IMR-90 (cell line): ENCODE results near the gene KCNIP1. TPM values are rescaled to one million over a fixed set of nuclear protein-coding genes. Genes with fewer than 3 reads are reported as not detected.

Experiments
- ATAC-seq: fragments of 200-7000 bp; cut with Tn5 transposase; 2 replicates; pipeline ENCODE4 v1.9.1; 2020; ENCODE audit warnings: low read depth, mild to moderate bottlenecking, moderate library complexity
- BruUV-seq: library from RNA; stranded (reverse); fragments of 400-500 nt; replicated peaks from 2 replicates; lab custom pipeline; 2021; lab: Mats Ljungman, UMichigan
- CTCF ChIA-PET: fragments of 300-600 bp; formaldehyde crosslinking; extraction: SDS; loops from one replicate; lab custom pipeline; 2021; ENCODE audit warnings: antibody characterized with exemption; lab: Yijun Ruan, JAX
- POLR2A ChIA-PET: fragments of 300-600 bp; sonication (Branson Sonifier 250); formaldehyde crosslinking; loops from one replicate; lab custom pipeline; 2022; ENCODE audit warnings: antibody characterized with exemption; ENCODE audit not compliant: unreplicated experiment; lab: Charles Lee
- DNase-seq: peaks from one replicate; pipeline ENCODE4 v3.0.0; 2013
- H2AFZ ChIP-seq: replicated peaks from 2 replicates; pipeline ENCODE3; 2013; ENCODE audit warnings: low read length, mild to moderate bottlenecking; ENCODE audit not compliant: poor library complexity
- H2AK5ac ChIP-seq: 2 replicates; pipeline ENCODE4 v1.6.1; 2013; ENCODE audit warnings: low read depth, low read length, inconsistent platforms
- H2AK9ac ChIP-seq: replicated peaks from 2 replicates; pipeline ENCODE3; 2013; ENCODE audit warnings: mild to moderate bottlenecking, low read depth, low read length, moderate library complexity; ENCODE audit not compliant: poor library complexity
- H2BK120ac ChIP-seq: 2 replicates; pipeline ENCODE4 v1.6.1; 2013; ENCODE audit warnings: low read depth, low read length, inconsistent platforms
- H2BK15ac ChIP-seq: 3 replicates; pipeline ENCODE4 v1.6.1; 2013; ENCODE audit warnings: low read depth, low read length, inconsistent platforms
- H2BK20ac ChIP-seq: 2 replicates; pipeline ENCODE4 v1.6.1; 2013; ENCODE audit warnings: low read depth, mild to moderate bottlenecking, inconsistent platforms, low read length, moderate library complexity
- H2BK5ac ChIP-seq: 2 replicates; pipeline ENCODE4 v1.6.1; 2013; ENCODE audit warnings: mild to moderate bottlenecking, low read depth, low read length, inconsistent platforms; ENCODE audit not compliant: poor library complexity, severe bottlenecking
- H3K14ac ChIP-seq: replicated peaks from 2 replicates; pipeline ENCODE4 v1.6.1; 2013; ENCODE audit warnings: low read depth, low read length, inconsistent platforms
- H3K18ac ChIP-seq: 2 replicates; pipeline ENCODE4 v1.6.1; 2013; ENCODE audit warnings: low read depth, low read length, control low read depth
- H3K23ac ChIP-seq: 2 replicates; pipeline ENCODE4 v1.6.1; 2013; ENCODE audit warnings: low read depth, low read length, inconsistent platforms
- H3K27ac ChIP-seq: 2 replicates; pipeline ENCODE4 v1.5.1; 2013; ENCODE audit warnings: mild to moderate bottlenecking, control low read depth, low read length; ENCODE audit not compliant: insufficient read depth
- H3K27me3 ChIP-seq: 2 replicates; pipeline ENCODE4 v1.6.1; 2013; ENCODE audit warnings: low read length; ENCODE audit not compliant: control insufficient read depth, insufficient read depth
- H3K36me3 ChIP-seq: 2 replicates; pipeline ENCODE4 v1.6.1; 2013; ENCODE audit warnings: low read length, mixed read lengths; ENCODE audit not compliant: control insufficient read depth, insufficient read depth
- H3K4ac ChIP-seq: 2 replicates; pipeline ENCODE4 v1.6.1; 2013; ENCODE audit warnings: low read depth, low read length, inconsistent platforms
- H3K4me1 ChIP-seq: 2 replicates; pipeline ENCODE4 v1.6.1; 2013; ENCODE audit warnings: low read length, mixed read lengths; ENCODE audit not compliant: control insufficient read depth, insufficient read depth
- H3K4me2 ChIP-seq: 2 replicates; pipeline ENCODE4 v1.6.1; 2013; ENCODE audit warnings: low read depth, mild to moderate bottlenecking, control low read depth, low read length, moderate library complexity
- H3K4me3 ChIP-seq: 2 replicates; pipeline ENCODE4 v1.5.1; 2013; ENCODE audit warnings: low read depth, mild to moderate bottlenecking, control low read depth, low read length, moderate library complexity; ENCODE audit not compliant: insufficient read depth
- H3K56ac ChIP-seq: 2 replicates; pipeline ENCODE4 v1.6.1; 2013; ENCODE audit warnings: low read length, inconsistent platforms; ENCODE audit not compliant: insufficient read depth; ENCODE audit errors: extremely low read depth
- H3K79me1 ChIP-seq, 2 experiments: 2 replicates each; pipeline ENCODE4 v1.6.1; 2013; ENCODE audit warnings: low read length in 2 of 2, inconsistent platforms in 1 of 2, low read depth in 1 of 2
- H3K9ac ChIP-seq: 2 replicates; pipeline ENCODE4 v1.6.1; 2013; ENCODE audit warnings: low read depth, low read length, control low read depth
- H3K9me1 ChIP-seq: 2 replicates; pipeline ENCODE4 v1.6.1; 2013; ENCODE audit warnings: low read length, inconsistent platforms; ENCODE audit not compliant: insufficient read depth
- H3K9me3 ChIP-seq: 2 replicates; pipeline ENCODE4 v1.6.1; 2013; ENCODE audit warnings: low read length; ENCODE audit not compliant: control insufficient read depth, insufficient read depth
- H4K20me1 ChIP-seq: 2 replicates; pipeline ENCODE4 v1.6.1; 2013; ENCODE audit warnings: low read length, inconsistent platforms; ENCODE audit not compliant: insufficient read depth
- H4K5ac ChIP-seq: 2 replicates; pipeline ENCODE4 v1.6.1; 2013; ENCODE audit warnings: mild to moderate bottlenecking, low read depth, low read length, control low read depth
- H4K8ac ChIP-seq, 2 experiments: 2 replicates each; pipeline ENCODE4 v1.6.1; 2013; ENCODE audit warnings: low read depth in 2 of 2, low read length in 2 of 2, control low read depth in 1 of 2, inconsistent platforms in 1 of 2
- H4K91ac ChIP-seq: 2 replicates; pipeline ENCODE4 v1.6.1; 2013; ENCODE audit warnings: low read depth, low read length, inconsistent platforms; ENCODE audit not compliant: insufficient read depth
- CEBPB ChIP-seq: IDR thresholded peaks from 2 replicates; pipeline ENCODE4 v1.6.1; 2012; ENCODE audit warnings: low read depth, low read length, improper control_type of control experiment
- FOS ChIP-seq: fragments of 150-350 bp; IDR thresholded peaks from 2 replicates; pipeline ENCODE4 v1.6.1; 2016; ENCODE audit warnings: low read depth, low read length
- MAFK ChIP-seq: IDR thresholded peaks from 2 replicates; pipeline ENCODE4 v1.6.1; 2012; ENCODE audit warnings: low read depth, low read length, improper control_type of control experiment
- MAZ ChIP-seq: IDR thresholded peaks from 2 replicates; pipeline ENCODE4 v1.6.1; 2012; ENCODE audit warnings: low read depth, mild to moderate bottlenecking, low read length, improper control_type of control experiment, moderate library complexity, borderline replicate concordance
- MXI1 ChIP-seq: IDR thresholded peaks from 2 replicates; pipeline ENCODE4 v1.6.1; 2012; ENCODE audit warnings: low read depth, mild to moderate bottlenecking, low read length, moderate library complexity, borderline replicate concordance
- NFE2L2 ChIP-seq: fragments of 150-350 bp; IDR thresholded peaks from 2 replicates; pipeline ENCODE4 v1.6.1; 2016; ENCODE audit warnings: low read depth, mild to moderate bottlenecking, low read length
- POLR2A ChIP-seq: IDR thresholded peaks from 2 replicates; pipeline ENCODE4 v1.6.1; 2012; ENCODE audit warnings: mild to moderate bottlenecking, low read depth, low read length
- RAD21 ChIP-seq: IDR thresholded peaks from 2 replicates; pipeline ENCODE4 v1.6.1; 2012; ENCODE audit warnings: low read length, improper control_type of control experiment
- RCOR1 ChIP-seq: IDR thresholded peaks from 2 replicates; pipeline ENCODE4 v1.6.1; 2012; ENCODE audit warnings: mild to moderate bottlenecking, low read length, improper control_type of control experiment; ENCODE audit not compliant: insufficient replicate concordance
- RFX5 ChIP-seq: IDR thresholded peaks from 2 replicates; pipeline ENCODE4 v1.8.0; 2012; ENCODE audit warnings: low read depth, mild to moderate bottlenecking, low read length, moderate library complexity
- SMC3 ChIP-seq: fragments of 150-350 bp; IDR thresholded peaks from 2 replicates; pipeline ENCODE4 v1.6.1; 2016; ENCODE audit warnings: low read depth, mild to moderate bottlenecking, antibody characterized with exemption, low read length, moderate library complexity
- WGBS, 2 experiments: methylation state at CpG; one replicate each; pipeline versions ENCODE4 v1.1.5 to v1.1.7; 2013; ENCODE audit warnings: missing lambda C conversion rate in 2 of 2; ENCODE audit not compliant: insufficient read length in 1 of 2; ENCODE audit errors: extremely low coverage in 2 of 2; 5-methylcytosine and 5-hydroxymethylcytosine counted together
- dilution Hi-C: fragments of 300-500 bp; cut with HindIII; formaldehyde crosslinking; loops from one replicate; pipeline ENCODE4 v1.14.3; 2018; ENCODE audit warnings: low sequenced_read_pairs; ENCODE audit not compliant: unreplicated experiment
- in situ Hi-C: fragments of 300-500 bp; cut with MboI; formaldehyde crosslinking; loops from 3 replicates; pipeline ENCODE4 v1.14.3; 2019; ENCODE audit warnings: low sequenced_read_pairs, inconsistent platforms, mixed read lengths
- intact Hi-C: fragments of 100-400 bp; cut with micrococcal nuclease; formaldehyde crosslinking; loops from 2 replicates; pipeline ENCODE4 v1.10.0; 2022
- polyA plus RNA-seq, 3 experiments: library from polyadenylated mRNA; depleted of rRNA; stranded (reverse); fragments of >200 nt; gene quantifications; 2 replicates each; pipeline ENCODE4 v1.2.3, GENCODE V29; 2012; ENCODE audit warnings: low replicate concordance in 1 of 3
- total RNA-seq: library from RNA; depleted of rRNA; stranded (reverse); fragments of >200 nt; gene quantifications from 2 replicates; pipeline ENCODE4 v1.2.3, GENCODE V29; 2012
- TF ChIP-seq, protein P1 (sequence below): fragments of 150-350 bp; IDR thresholded peaks from 2 replicates; pipeline ENCODE4 v1.6.1; 2016; ENCODE audit warnings: low read depth, mild to moderate bottlenecking, low read length, moderate library complexity, borderline replicate concordance
- TF ChIP-seq, protein P2 (sequence below): conservative IDR thresholded peaks from 2 replicates; pipeline ENCODE4 v1.5.1; 2012; ENCODE audit warnings: mild to moderate bottlenecking, low read depth, low read length, improper control_type of control experiment

KCNIP1 gene
- total and polyA plus RNA-seq, 2 of the 4 experiments (the other 2 are of a cell fraction), result not detected

DNA sequence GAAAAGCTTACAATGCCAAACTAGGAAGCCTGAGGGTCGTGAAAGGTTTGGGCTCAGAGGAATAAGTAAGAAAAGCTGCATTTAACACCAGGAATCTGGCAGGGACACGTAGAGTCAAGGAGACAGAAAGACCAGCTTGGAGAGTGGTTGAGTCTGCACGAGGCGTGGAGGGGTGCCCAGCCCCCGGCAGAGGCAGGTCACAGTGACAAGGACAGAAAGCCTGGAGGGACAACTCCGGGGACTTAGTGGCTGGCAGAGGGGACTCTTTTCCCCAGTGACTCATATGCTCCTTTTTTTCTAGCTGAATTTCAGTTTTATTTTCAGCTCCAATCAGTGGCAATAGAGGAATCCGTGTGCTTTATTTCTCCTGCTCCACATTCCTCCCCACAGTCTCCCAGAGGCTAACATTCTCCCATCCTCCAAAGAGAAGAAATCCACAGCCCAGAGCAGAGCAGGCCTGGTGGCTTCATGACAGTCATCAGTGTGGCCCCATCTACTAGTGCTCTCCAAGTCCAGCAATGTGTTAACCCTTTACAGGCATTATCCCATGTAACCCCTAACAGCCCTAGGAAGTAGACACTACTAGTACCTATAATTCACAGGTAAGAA is 80.7 kb downstream of the KCNIP1 start:
- ChIA-PET POLR2A (no interaction called here), CTCF (interaction anchor here (0.8 kb wide), 1 partner anchor 9 kb away, joined by 3 read pairs; no protein-coding TSS in a partner anchor)
- Histone ChIP-seq H3K18ac (no peak overlapping the region), H2BK15ac (no peak overlapping the region), H2AFZ (no peak overlapping the region), H2BK20ac (no peak overlapping the region), H4K8ac (no peak overlapping the region), H4K91ac (no peak overlapping the region), H3K14ac (no peak overlapping the region), H3K27me3 (no peaks in the 10 kb centered on the region), H3K56ac (no peak overlapping the region), H3K4me1 (no peaks in the 10 kb centered on the region), H2AK5ac (no peak overlapping the region), H3K9me3 (no peaks in the 10 kb centered on the region), H3K4me3 (no peak overlapping the region), H2AK9ac (no peak overlapping the region), H3K4ac (no peak overlapping the region), H3K9me1 (no peaks in the 10 kb centered on the region), H3K36me3 (no peaks in the 10 kb centered on the region), H2BK120ac (no peak overlapping the region), H3K23ac (no peak overlapping the region), H4K5ac (no peak overlapping the region), H3K27ac (no peak overlapping the region), H3K9ac (no peak overlapping the region), H3K79me1 (no peaks in the 10 kb centered on the region), H2BK5ac (no peak overlapping the region), H3K4me2 (no peak overlapping the region), H4K20me1 (no peaks in the 10 kb centered on the region)
- dilution Hi-C loops (no loop called here), in situ Hi-C loops (no loop called here), intact Hi-C loops (no loop called here)
- no peak for DNase-seq
- TF ChIP-seq RFX5 (no peak), RAD21 (no peak), NFE2L2 (no peak), CEBPB (no peak), POLR2A (no peak), MXI1 (no peak), SMC3 (no peak), RCOR1 (no peak), MAZ (no peak), MAFK (no peak), FOS (no peak)
- TF ChIP-seq, protein P1, sequence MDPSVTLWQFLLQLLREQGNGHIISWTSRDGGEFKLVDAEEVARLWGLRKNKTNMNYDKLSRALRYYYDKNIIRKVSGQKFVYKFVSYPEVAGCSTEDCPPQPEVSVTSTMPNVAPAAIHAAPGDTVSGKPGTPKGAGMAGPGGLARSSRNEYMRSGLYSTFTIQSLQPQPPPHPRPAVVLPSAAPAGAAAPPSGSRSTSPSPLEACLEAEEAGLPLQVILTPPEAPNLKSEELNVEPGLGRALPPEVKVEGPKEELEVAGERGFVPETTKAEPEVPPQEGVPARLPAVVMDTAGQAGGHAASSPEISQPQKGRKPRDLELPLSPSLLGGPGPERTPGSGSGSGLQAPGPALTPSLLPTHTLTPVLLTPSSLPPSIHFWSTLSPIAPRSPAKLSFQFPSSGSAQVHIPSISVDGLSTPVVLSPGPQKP, result no peak
- TF ChIP-seq, protein P2, sequence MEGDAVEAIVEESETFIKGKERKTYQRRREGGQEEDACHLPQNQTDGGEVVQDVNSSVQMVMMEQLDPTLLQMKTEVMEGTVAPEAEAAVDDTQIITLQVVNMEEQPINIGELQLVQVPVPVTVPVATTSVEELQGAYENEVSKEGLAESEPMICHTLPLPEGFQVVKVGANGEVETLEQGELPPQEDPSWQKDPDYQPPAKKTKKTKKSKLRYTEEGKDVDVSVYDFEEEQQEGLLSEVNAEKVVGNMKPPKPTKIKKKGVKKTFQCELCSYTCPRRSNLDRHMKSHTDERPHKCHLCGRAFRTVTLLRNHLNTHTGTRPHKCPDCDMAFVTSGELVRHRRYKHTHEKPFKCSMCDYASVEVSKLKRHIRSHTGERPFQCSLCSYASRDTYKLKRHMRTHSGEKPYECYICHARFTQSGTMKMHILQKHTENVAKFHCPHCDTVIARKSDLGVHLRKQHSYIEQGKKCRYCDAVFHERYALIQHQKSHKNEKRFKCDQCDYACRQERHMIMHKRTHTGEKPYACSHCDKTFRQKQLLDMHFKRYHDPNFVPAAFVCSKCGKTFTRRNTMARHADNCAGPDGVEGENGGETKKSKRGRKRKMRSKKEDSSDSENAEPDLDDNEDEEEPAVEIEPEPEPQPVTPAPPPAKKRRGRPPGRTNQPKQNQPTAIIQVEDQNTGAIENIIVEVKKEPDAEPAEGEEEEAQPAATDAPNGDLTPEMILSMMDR, result no peak
- 22% methylated on average over 1 of the region's 7 CpGs; no CpG with 5 or more reads in 1 of the 2 experiments for WGBS, 2 experiments
- no peak; the same call in 1 of the 2 replicates for ATAC-seq
- no TSS peak for BruUV-seq
